ENCODE data around the gene ID2.

GRCh38 chr2:8701681-8702379, 20.0 kb downstream of the ID2 start:
- TF ChIP-seq POLR2A (IDR thresholded peaks at IDR 0.05): no peak
- no peak for TF ChIP-seq CTCF (IDR thresholded peaks at IDR 0.05)
